ENCODE data around the gene GRK6.
A peak's percentile ranks its signal among the peaks of the same experiment; 100 is the strongest.

GRK6 gene

DNA sequence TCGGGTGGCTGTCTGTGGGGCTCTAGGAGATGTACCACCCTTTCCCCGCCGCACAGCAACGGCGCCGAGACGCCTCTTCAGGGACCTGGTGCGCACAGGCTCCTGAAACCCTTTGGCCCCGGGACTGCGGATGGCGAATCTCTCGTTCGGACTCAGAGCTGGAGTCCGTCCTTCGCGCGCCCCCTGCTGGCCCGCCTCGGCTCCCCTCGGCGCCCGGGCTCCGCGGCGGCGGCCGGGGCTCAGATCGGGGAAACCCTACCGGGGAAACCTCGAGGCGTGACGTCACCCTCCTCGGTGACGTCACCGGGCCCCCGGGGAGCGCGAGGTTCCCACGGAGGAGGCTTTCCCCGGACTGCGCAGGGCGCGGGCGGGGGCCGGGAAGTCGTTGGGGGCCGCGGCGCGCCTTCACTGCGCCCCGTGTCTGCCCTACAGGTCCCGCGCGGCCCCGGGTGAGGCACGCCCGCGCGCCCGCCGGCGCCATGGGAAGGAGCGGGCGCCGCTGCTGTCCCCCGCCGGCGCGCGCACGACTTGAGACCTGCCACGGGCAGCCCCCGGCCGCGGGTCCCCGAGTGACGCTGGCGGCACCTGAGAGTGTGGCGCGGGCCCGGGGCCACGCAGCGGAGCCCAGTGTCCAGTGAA, 28.0 kb downstream of the GRK6 start:
- peak; percentile 87 to 97 (median 92) for DNase-seq

DNA sequence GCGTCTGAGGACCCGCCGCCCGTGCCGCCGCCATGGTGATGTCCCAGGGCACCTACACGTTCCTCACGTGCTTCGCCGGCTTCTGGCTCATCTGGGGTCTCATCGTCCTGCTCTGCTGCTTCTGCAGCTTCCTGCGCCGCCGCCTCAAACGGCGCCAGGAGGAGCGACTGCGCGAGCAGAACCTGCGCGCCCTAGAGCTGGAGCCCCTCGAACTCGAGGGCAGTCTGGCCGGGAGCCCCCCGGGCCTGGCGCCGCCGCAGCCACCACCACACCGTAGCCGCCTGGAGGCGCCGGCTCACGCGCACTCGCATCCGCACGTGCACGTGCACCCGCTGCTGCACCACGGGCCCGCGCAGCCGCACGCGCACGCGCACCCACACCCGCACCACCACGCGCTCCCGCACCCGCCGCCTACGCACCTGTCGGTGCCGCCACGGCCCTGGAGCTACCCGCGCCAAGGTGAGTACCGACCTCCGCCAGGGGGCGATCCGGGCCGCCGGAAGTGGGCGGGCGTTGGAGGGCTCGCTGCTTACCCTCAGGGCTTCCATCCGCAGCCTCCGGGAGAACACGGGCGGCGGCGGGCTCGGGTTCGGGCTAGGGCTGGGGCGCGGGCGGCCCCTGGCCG, 28.7 kb downstream of the GRK6 start:
- peak; percentile 84 to 96 (median 89) for DNase-seq

DNA sequence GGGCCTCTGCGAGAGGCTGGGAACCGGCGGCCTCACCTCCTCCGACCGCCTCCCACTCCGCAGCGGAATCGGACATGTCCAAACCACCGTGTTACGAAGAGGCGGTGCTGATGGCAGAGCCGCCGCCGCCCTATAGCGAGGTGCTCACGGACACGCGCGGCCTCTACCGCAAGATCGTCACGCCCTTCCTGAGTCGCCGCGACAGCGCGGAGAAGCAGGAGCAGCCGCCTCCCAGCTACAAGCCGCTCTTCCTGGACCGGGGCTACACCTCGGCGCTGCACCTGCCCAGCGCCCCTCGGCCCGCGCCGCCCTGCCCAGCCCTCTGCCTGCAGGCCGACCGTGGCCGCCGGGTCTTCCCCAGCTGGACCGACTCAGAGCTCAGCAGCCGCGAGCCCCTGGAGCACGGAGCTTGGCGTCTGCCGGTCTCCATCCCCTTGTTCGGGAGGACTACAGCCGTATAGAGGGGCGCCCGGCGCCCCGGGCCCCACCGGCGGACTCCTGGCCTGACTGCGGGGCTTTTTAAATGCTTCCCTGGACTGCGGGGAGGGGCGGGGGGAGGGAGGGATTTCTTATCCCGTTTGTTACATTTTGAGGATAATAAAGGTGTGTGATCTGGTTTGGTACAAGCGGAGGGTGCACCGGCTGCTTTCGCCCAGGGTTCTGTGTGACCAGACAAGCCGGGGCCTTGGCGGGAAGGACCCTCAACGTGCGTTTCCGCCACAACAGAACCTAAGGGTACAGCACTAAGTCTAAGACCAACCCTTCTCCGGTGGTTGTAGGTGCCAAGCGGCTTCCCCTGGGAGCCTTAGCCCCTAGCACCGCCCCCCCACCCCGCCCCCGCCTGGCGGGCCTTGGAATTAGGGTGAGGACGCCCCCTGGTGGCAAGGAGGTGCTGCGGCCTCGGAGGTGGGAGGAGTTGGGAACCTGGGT, 29.4 kb downstream of the GRK6 start:
- peak; percentile 79 to 95 (median 93) for DNase-seq

DNA sequence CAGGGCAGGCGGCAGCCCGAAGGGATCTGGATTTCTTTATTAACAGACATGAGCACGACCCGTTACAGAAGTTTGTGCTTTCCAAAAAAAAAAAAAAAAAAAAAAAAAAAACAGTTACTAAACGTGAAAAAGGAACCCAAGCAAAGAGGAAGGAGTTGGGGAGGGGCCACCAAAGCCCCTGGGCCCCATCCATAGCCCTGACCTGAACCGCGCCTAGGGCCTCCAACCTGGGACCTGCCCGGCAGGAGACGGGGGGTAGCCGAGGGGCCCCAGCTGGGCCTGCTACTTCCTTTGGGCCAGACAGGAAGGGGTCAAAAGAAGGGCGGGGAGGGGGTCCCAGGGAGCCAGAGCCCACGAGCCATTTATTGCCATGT, 30.1 kb downstream of the GRK6 start:
- DNase-seq: no peak

DNA sequence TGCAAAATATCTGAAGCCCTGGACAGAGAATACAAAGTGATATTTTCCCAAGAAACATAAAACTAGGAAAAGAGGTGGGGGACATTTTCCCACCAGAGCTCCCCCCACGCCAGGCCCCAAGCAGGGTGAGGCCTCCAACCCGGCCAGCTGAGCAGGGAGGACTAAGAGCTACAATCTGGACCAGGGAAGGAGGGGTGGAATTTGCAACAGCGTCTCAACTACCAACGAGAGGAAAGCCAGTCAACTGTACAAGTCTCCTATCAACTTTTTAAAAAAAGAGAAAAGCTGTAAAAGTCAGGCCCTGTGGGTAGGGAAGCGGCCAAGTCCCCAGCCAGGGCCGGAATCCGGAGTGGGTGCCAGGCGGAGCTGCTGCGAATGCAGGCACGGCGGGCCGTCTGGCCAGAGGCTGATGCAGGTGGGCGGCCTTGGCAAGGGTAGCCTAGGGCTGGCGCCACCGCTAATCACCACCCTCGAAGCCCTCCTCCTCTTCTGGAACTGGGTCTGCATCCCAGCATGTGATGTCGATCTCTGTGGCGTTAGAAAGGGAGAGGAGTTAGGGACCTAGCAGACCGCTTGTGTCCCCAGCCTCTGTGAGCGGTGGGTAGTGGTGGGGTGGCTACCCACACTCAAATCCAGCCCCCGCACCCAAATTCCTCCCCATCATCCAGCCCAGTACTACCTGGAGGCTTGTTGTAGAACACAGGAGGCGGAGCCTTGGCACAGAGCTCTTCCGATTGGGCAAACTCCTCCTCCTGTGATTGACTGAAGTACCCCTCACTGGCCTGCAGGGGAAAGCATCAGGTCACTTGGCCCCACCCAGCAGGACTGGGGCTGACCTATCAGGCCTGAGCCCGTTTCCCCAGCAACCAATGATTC, 30.7 kb downstream of the GRK6 start:
- DNase-seq: peak in 4 of 5 experiments; percentile 29 to 88 (median 56)

DNA sequence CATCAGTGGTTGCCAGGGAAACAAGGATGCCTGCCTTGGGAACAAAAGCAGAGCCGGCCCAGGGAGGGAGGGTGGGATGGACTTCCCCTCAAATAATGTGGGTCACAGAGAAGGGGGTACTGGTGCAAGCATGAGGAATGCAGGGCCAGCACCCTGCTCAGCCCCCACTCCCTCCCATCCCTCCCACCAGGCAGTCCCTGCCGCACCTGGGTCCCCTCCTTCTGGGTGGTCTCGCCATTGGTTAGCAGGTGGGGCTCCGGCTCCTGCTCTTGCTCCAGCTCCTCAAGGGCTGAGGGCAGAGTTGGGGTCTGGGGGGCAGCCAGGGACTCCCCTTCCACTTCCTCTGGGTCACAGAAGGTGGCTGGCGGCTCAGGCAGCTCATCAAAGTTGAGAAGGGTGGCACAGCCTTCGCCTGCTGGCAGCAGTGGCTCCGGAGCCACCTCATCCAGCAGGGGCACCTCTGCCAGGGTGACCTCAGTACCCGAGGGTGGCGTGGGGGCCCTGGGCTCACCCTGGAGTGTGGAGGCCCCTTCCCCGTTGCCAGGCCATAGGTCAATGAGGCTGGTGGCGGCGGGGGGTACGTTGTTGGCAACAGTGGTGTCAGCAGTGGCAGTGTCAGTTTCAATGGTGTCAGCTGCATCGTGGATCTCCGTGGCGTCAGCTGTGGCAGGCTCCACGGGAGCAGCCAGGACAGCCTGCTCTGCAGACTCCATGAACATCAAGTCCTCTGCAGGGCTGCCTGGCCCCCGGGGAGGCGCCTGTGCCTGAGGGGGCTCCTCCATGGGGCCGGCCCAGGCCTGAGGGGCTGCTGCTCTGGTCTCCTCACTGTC, 31.6 kb downstream of the GRK6 start:
- DNase-seq: no peak

DNA sequence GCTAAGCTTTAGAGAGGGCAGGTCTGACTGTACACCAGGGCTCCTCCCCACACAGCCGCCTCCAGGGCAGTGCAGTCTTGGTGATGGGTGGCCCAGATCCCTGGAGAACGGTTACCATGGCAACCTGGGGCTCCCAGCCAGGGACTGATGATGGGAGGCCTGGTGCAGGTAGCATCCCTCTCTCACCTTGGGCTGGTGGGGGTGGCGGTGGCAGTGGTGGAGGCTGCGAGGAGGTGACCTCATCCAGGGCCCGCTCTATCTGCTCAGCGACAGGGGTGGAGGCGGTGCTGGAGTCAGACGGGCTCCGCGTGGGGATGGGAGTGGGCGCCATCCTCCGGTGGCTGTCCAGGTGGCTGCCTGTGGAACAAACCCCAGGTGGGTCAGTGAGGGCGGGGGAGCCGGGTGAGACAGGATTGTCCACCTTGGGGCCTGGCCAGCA, 32.5 kb downstream of the GRK6 start:
- DNase-seq: no peak

DNA sequence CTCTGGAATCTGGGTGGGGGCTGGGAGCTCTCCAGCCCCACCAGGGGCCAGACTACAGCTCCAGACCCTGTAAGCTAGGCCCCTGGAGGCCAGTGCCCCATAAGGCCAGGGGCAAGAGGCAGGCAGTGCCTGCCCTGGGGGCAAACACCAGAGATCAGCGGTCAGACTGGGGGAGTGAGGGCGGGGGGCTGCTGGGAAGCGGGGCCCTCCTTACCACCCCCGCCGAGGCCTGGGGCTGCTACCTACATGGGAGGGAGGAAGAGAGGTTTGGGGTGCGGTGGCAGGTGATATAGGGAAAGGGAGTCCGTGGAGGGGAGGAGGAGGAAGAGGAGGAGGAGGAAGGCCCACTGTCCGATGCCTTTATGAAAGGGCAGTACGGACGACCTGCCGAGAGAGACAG, 32.9 kb downstream of the GRK6 start:
- no peak for DNase-seq

DNA sequence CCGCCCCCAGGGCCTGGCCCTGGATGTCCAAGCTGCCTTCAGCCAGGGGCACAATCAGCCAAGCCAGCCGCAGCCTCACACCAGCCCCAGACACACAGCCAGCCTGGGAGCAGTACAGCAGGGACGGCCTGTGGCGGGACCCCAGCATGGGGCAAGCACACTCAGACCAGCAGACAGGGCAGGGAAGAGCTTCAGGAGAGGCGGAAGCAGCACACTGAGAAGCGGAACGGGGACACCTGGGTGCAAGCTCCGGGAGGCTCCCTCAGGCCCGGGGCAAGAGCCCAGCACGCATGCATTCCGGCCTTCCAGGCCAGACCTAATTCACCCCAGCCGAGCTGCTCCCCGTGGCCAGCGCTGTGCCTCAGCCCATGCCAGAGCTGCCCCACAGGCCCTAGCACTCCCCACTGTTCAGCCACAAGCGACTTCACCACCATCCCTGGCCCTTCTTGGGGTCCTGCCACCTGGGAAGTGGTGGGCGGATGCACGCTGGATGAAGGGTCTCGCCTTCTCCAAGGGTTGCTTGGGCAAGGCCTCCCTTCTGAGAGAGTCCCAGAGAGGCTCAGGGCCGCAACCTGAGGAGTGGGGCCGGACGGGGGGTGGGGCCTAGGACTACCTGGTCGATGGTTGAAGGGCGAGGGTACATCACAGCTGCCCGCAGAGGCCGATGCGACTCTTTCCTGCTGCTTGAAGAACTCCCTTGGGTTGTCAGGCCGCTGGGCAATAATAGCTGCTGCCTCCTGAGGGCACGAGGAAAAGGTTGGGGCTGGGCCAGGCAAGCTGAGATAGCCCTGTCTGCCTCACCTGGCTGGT, 33.5 kb downstream of the GRK6 start:
- DNase-seq: no peak

DNA sequence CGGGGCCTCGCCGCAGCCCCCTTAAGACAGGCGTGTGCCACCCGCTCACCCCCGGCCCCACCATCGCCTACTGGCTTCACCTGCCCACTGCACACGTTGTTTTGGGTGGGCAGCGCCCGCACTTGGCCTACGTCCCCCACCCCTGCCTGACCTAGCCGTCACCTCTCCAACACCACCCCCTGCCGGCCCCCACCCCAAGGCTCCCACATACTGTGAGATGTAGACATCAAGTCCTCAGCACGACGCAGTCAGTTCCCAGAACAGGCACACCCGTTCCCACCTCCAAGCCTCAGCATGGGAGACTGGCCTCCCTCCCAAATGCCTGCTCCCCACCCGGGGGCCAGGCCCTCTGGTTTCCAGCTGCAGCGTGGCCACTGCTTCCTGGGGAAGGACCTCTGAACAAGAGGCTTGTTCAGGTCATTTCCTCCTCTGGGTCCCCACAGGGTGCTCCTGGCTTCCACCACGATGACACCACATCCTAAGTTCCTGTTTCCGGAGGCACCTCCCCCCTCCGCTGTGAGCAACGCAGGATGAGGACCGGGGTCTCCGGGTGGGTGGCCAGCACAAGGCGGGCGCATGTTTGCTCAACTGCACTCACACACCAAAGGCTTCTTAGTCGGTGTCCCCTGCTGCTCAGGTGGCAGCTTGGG, 35.7 kb downstream of the GRK6 start:
- no peak for DNase-seq

DNA sequence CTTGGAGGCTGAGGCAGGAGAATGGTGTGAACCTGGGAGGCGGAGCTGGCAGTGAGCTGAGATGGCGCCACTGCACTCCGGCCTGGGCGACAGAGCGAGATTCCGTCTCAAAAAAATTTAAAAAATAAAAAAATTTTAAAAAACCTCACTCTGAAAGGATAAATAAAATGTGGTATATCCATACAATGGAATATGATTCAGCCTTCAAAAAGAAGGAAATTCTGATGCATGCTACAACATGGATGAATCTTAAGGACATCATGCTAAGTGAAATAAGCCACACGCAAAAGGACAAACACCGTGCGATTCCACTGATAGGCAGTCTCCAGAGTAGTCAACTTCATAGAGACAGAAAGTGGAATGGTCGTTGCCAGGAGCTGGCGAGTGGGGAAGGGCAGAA, 38.6 kb downstream of the GRK6 start:
- DNase-seq: no peak

DNA sequence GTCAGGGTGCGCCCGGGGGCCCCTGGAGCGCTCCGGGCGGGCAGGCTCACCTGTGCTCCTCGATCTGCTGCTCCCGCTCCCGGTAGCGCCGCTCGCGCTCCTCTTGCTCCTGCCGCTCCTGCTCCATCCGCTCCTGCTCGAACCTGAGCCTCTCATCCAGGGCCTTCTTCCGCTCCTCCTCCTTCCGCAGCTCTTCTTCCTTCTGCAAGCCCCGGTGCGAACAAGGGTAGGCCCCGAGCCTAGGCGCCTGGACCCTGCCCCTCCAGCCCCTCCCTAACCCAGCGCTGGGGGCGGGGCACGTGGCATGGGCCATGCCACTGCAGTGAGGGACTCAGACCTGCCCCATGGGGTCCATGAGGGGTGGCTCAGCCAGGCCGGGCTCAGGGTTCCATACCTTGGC, 40.4 kb downstream of the GRK6 start:
- no peak for DNase-seq

DNA sequence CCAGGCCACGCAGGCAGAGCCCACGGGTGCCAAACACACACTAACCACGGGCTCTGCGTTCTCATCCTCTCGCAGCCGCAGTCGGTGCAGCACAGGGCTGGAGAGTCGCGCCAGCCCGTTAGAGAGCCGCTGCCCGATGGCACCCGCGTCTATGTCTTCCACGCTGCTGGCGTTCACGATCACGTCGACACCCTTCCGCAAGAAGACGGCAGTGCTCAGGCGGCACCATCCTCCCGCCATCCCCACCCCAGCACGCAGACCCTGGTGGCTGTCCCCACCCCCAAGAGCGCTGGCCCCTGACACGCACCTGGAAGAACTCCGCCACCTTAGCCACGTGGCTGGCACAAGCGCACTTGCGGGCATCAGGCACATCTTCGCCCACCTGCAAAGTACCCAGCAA, 41.0 kb downstream of the GRK6 start:
- no peak for DNase-seq

DNA sequence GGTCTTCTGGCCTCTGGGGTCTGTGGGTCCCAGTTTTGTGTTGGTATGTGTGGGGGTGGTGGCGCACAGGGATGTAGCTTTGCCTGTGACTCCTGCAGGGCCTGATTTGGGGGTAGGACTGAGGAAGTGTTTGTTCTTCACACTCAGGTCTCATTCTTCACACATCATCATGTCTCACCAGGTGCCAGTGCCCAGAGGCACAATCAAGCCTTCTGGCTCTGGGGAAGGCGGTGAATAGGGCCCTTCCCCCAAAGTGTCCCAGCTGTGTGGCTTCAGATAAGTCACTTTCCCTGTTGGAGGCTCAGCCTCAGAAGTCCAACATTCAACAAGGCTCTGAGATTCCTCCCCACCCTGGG, 41.8 kb downstream of the GRK6 start:
- DNase-seq: no peak

DNA sequence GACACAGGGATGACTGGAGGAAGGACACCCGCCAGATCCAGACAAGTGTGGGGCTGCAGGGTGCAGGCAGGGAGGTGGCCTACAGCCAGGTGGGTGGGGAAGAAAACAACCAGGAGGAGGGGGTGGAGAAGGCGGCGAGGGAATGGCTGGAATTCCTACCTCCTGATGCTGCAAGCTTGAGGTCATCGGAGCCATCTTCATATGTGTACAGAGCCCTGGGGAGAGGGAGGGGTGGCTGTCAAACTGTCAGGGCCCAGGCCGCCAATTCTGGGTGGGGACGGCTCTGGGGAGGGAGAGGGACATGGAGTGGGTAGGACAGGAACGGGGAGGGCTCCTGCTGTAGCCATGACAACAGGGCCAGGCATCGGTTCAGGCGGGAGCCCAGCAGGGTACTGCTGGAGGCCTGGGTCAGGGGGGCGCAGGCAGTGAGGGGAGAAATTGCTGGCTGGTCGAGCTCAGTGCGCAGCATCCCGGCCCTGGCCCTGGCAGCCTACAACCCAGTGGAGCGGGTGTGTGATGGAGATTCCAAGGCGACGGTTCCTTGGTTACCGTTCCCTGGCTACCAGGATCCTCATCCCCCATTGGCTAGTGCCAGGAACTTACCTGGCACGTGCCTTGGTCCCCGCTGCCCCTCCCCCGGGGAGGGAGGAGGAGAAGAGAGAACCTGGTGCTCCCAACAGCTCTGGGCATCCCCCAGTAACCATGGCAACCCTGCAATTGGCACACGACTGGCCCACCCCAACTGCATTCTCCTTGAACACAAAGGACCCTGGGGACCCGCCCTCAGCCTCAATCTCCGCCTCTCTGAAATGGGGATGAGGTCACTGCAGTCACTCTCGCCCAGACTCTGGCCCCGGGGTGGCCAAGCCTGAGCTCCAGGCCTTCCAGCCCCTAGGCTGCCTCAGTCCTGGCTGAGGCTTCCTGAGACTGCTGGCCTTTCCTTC, 42.5 kb downstream of the GRK6 start:
- no peak for DNase-seq

DNA sequence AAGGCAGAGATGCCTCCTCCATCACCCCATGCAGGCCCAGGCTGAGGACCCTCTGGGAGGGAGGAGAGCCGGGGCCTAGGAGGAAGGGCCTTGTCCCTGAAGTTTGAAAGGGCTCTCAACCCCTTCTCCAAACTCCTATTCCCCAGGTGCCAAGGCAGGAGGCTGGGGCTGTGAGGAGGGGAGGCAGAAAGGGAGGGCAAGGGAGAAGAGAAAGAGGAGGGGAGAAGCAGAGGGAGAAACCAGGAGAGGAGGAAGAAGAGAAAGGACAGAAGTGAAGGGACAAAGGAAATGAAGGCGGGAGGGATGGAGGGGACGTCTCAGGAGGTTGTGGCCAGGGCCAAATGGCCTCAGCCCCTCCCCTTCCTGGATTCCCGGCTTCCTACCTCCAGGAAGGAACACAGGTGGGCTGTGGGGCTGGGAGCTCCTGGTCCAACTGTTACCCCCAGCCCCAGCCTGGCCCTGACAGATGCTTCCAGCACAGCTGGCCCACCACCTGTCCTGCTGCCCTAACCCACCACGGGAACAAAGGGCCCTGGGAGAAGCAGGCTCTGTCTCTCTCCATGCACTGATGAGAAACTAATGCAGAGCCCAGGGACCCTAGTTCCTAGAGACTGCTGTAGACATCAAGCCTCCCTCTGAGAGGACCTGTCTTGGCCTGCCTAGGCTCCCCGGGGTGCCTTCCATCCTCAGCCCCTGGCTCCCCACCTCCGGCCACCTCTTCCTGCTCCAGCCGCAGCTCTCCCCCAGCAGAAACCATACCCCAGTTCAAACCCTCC, 43.5 kb downstream of the GRK6 start:
- no peak for DNase-seq

DNA sequence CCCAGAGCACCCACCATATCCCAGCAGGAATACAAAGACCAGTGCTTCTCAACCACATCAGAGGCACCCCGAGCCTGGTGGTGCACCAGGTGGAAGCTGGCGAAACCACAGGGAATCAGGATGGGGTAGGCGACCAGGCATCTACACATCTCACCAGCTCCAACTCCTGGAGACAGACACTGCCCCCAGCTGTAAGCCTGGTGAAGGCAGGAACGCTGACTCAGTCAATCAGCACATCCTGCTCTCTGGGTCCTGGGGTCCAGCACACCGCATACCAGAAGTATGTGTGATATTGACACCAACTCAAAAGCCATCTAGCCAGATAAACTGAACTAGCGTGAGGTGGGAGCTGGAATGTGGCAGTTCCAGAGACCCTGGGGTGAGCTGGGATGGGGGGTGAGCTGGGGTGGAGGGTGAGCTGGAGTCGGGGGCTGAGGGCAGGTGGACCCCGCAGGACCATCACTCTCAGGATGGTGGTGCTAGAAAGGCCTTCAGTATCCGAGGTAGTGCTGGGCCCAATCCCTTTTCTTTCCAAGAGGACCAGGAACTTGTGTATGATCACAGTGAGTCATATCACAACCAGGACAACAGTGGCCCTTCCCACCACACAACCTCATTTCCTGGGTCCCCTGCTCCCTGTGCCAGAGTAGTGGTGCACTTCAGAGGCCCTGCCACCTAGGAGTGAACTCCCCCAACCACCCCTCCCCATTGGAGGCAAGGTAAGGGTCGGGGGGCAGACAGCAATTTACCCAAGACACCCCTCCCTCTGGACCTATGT, 44.5 kb downstream of the GRK6 start:
- DNase-seq: no peak

Measured in T-helper 2 cell (primary cell).